Transverse colon (tissue), 4 donors: ENCODE measurements around the gene C9orf85. TPM values are rescaled to one million over a fixed set of nuclear protein-coding genes. Genes with fewer than 3 reads are reported as not detected.

Experiments
- DNase-seq: peaks from one replicate; pipeline ENCODE4 v3.0.0-alpha.2; 2019
- H3K27ac ChIP-seq, 4 donors: fragments of 200-600 bp; sonication (generic); 2 replicates each; pipeline ENCODE4 v1.5.1; 2016 to 2018; ENCODE audit warnings: inconsistent platforms in 4 of 4
- H3K27me3 ChIP-seq: fragments of 200-600 bp; sonication (generic); 2 replicates; pipeline ENCODE4 v1.5.1; 2017; ENCODE audit warnings: inconsistent platforms
- H3K36me3 ChIP-seq, 4 donors: fragments of 200-600 bp; sonication (generic); 2 replicates each; pipeline ENCODE4 v1.5.1; 2017 to 2019; ENCODE audit warnings: inconsistent platforms in 4 of 4
- H3K4me1 ChIP-seq, 4 donors: fragments of 200-600 bp; sonication (generic); 2 replicates each; pipeline ENCODE4 v1.5.1; 2017 to 2020; ENCODE audit warnings: inconsistent platforms in 4 of 4
- H3K4me3 ChIP-seq, 4 donors: fragments of 200-600 bp; sonication (generic); 1 replicate in 1 of 4; 2 replicates in 3 of 4; pipeline versions ENCODE4 v1.5.1 to v1.6.1; 2017 to 2019; ENCODE audit warnings: inconsistent platforms in 4 of 4
- H3K9me3 ChIP-seq, 2 donors: fragments of 200-600 bp; sonication (generic); 2 replicates each; pipeline ENCODE4 v1.5.1; 2017 to 2019; ENCODE audit warnings: inconsistent platforms in 2 of 2
- CTCF ChIP-seq, 5 experiments: fragments of 200-600 bp in 3 of 5; fragments of 450-650 bp in 2 of 5; sonication (generic) in 3 of 5; IDR thresholded peaks; 1 replicate in 2 of 5; 2 replicates in 3 of 5; pipeline ENCODE4 v1.5.1; 2016 to 2017; ENCODE audit warnings: antibody characterized with exemption in 5 of 5, inconsistent platforms in 3 of 5, mild to moderate bottlenecking in 2 of 5, moderate library complexity in 1 of 5
- EP300 ChIP-seq: sonication (generic); formaldehyde crosslinking; IDR thresholded peaks from one replicate; pipeline ENCODE4 v1.6.1; 2017; ENCODE audit warnings: antibody characterized with exemption, low read depth
- POLR2A ChIP-seq: fragments of 450-650 bp; IDR thresholded peaks from one replicate; pipeline ENCODE4 v1.6.1; 2016; ENCODE audit warnings: antibody characterized with exemption, mild to moderate bottlenecking, moderate library complexity
- POLR2AphosphoS5 ChIP-seq, 3 donors: sonication (generic); formaldehyde crosslinking; IDR thresholded peaks; one replicate each; pipeline ENCODE4 v1.6.1; 2016; ENCODE audit warnings: antibody characterized with exemption in 3 of 3
- WGBS, 2 donors: methylation state at CpG; one replicate each; pipeline ENCODE4 v1.1.5; 2018; ENCODE audit warnings: low coverage in 1 of 2; 5-methylcytosine and 5-hydroxymethylcytosine counted together
- in situ Hi-C, 4 donors: fragments of 200-750 bp; cut with MboI; loops; one replicate each; pipeline versions ENCODE4 v1.15.0 to v1.15.1; 2017; ENCODE audit warnings: low sequenced_read_pairs in 3 of 4, low pct_ligation_motif_present in 1 of 4, low pct_unique_long_range_greater_than_20kb in 1 of 4
- intact Hi-C: fragments of 100-400 bp; cut with DNase I; formaldehyde crosslinking; loops from one replicate; pipeline ENCODE4 v1.15.1; 2023; ENCODE audit warnings: low total_unique reads
- total RNA-seq, 4 donors: library from RNA; depleted of rRNA; stranded (reverse); fragments of >200 nt; gene quantifications; one replicate each; pipeline ENCODE4 v1.1.0, GENCODE V29; 2016

C9orf85 gene
- total RNA-seq, 4 donors from 2014 or later, result 3.0 to 14.9 (median 9.8) TPM

- Histone ChIP-seq H3K9me3 (no peaks in the 10 kb centered on the region), H3K4me3 (no peak overlapping the region), H3K36me3 (no peaks in the 10 kb centered on the region), H3K4me1 (peaks cover 0 to 16% (median 2%) of the 10 kb centered on the region in 4 donors), H3K27me3 (no peaks in the 10 kb centered on the region), H3K27ac (no peak overlapping the region)
- no peak for TF ChIP-seq EP300
- TF ChIP-seq POLR2AphosphoS5 (IDR thresholded peaks at IDR 0.05), result no peak
- no peak for TF ChIP-seq CTCF (IDR thresholded peaks at IDR 0.05)
- no peak for TF ChIP-seq POLR2A
- intact Hi-C loops, result no loop called here
- no peak for DNase-seq
- in situ Hi-C loops, result no loop called here
Observed at GRCh38 chr9:71921190-71921814, 9.9 kb downstream of the C9orf85 start.

GRCh38 chr9:71924576-71924975 lies 13.1 kb downstream of the C9orf85 start:
- DNase-seq, result no peak
- TF ChIP-seq CTCF (IDR thresholded peaks at IDR 0.05) (no peak), POLR2AphosphoS5 (IDR thresholded peaks at IDR 0.05) (no peak), POLR2A (no peak), EP300 (no peak)
- intact Hi-C loops (no loop called here), in situ Hi-C loops (no loop called here)
- Histone ChIP-seq H3K36me3 (no peaks in the 10 kb centered on the region), H3K27ac (no peak overlapping the region), H3K4me3 (no peak overlapping the region), H3K9me3 (no peaks in the 10 kb centered on the region), H3K4me1 (peaks cover 0 to 13% (median 0%) of the 10 kb centered on the region in 4 donors), H3K27me3 (no peaks in the 10 kb centered on the region)

- TF ChIP-seq CTCF (IDR thresholded peaks at IDR 0.05) (no peak), EP300 (no peak), POLR2A (no peak), POLR2AphosphoS5 (IDR thresholded peaks at IDR 0.05) (no peak)
- Histone ChIP-seq H3K4me1 (peaks cover 0 to 26% (median 6%) of the 10 kb centered on the region in 4 donors), H3K36me3 (no peaks in the 10 kb centered on the region), H3K27me3 (no peaks in the 10 kb centered on the region), H3K9me3 (no peaks in the 10 kb centered on the region), H3K4me3 (no peak overlapping the region), H3K27ac (no peak overlapping the region)
- in situ Hi-C loops (no loop called here), intact Hi-C loops (no loop called here)
- DNase-seq, result no peak
Observed at GRCh38 chr9:71925834-71926233, 14.4 kb downstream of the C9orf85 start.

GRCh38 chr9:71928376-71928775 lies 16.9 kb downstream of the C9orf85 start:
- Histone ChIP-seq H3K4me1 (peaks cover 0 to 31% (median 8%) of the 10 kb centered on the region in 4 donors), H3K9me3 (no peaks in the 10 kb centered on the region), H3K27ac (no peak overlapping the region), H3K27me3 (no peaks in the 10 kb centered on the region), H3K36me3 (no peaks in the 10 kb centered on the region), H3K4me3 (no peak overlapping the region)
- 97 to 100% methylated on average over 1 of the region's 1 CpG for WGBS, 2 donors
- no peak for DNase-seq
- no peak for TF ChIP-seq POLR2AphosphoS5 (IDR thresholded peaks at IDR 0.05)
- no peak for TF ChIP-seq CTCF (IDR thresholded peaks at IDR 0.05)
- TF ChIP-seq EP300, result no peak
- no peak for TF ChIP-seq POLR2A
- in situ Hi-C loops (no loop called here), intact Hi-C loops (no loop called here)
